CD4-positive, alpha-beta memory T cell (primary cell): Measurements from ENCODE around the gene AKAP12. TPM values are rescaled to one million over a fixed set of nuclear protein-coding genes. Genes with fewer than 3 reads are reported as not detected.

Source experiments
- CTCF ChIA-PET: fragments of 350-600 bp; sonication (Branson Sonifier 250); formaldehyde crosslinking; loops from one replicate; lab custom pipeline; 2021; ENCODE audit warnings: inconsistent platforms; ENCODE audit not compliant: partially characterized antibody; lab: Charles Lee
- POLR2A ChIA-PET: fragments of 350-600 bp; sonication (Branson Sonifier 250); formaldehyde crosslinking; loops from one replicate; lab custom pipeline; 2021; ENCODE audit not compliant: partially characterized antibody; lab: Charles Lee
- DNase-seq, 5 donors: peaks; one replicate each; pipeline versions ENCODE4 v3.0.0 to v3.0.0-alpha.2; 2020 to 2022; ENCODE audit warnings: mixed read lengths in 1 of 5
- H3K27ac ChIP-seq: one replicate; pipeline ENCODE4 v1.7.0; 2013; ENCODE audit warnings: low read depth, low read length
- H3K27me3 ChIP-seq: 2 replicates; pipeline ENCODE4 v1.7.0; 2013; ENCODE audit warnings: mild to moderate bottlenecking, low read length, moderate library complexity; ENCODE audit not compliant: insufficient read depth
- H3K36me3 ChIP-seq: 2 replicates; pipeline ENCODE4 v1.7.0; 2013; ENCODE audit warnings: mild to moderate bottlenecking, low read length, moderate library complexity; ENCODE audit not compliant: insufficient read depth
- H3K4me1 ChIP-seq: 2 replicates; pipeline ENCODE4 v1.7.0; 2013; ENCODE audit warnings: mild to moderate bottlenecking, low read length, moderate library complexity; ENCODE audit not compliant: insufficient read depth
- H3K4me3 ChIP-seq, 2 donors: one replicate each; pipeline ENCODE4 v1.7.0; 2013; ENCODE audit warnings: low read length in 2 of 2, mild to moderate bottlenecking in 1 of 2
- H3K9me3 ChIP-seq, 2 donors: one replicate each; pipeline ENCODE4 v1.7.0; 2013; ENCODE audit warnings: low read length in 2 of 2, control low read depth in 1 of 2; ENCODE audit not compliant: control insufficient read depth in 1 of 2
- H3K27ac Mint-ChIP-seq, 7 donors: one replicate each; pipeline ENCODE4 v1.8.0; 2020 to 2021; ENCODE audit warnings: mixed read lengths in 7 of 7, mild to moderate bottlenecking in 6 of 7, inconsistent platforms in 3 of 7, moderate library complexity in 3 of 7
- H3K27me3 Mint-ChIP-seq, 2 donors: one replicate each; pipeline ENCODE4 v1.8.0; 2020 to 2021; ENCODE audit warnings: mixed read lengths in 2 of 2
- H3K36me3 Mint-ChIP-seq, 2 donors: one replicate each; pipeline ENCODE4 v1.8.0; 2020 to 2021; ENCODE audit warnings: mixed read lengths in 2 of 2, inconsistent platforms in 1 of 2, mild to moderate bottlenecking in 1 of 2
- H3K4me1 Mint-ChIP-seq, 4 donors: one replicate each; pipeline ENCODE4 v1.8.0; 2020 to 2021; ENCODE audit warnings: mixed read lengths in 4 of 4, mild to moderate bottlenecking in 1 of 4
- H3K4me3 Mint-ChIP-seq, 8 donors: one replicate each; pipeline ENCODE4 v1.8.0; 2020 to 2021; ENCODE audit warnings: mixed read lengths in 8 of 8, mild to moderate bottlenecking in 7 of 8, moderate library complexity in 6 of 8, inconsistent platforms in 3 of 8
- H3K9me3 Mint-ChIP-seq, 8 donors: one replicate each; pipeline ENCODE4 v1.8.0; 2020 to 2021; ENCODE audit warnings: mixed read lengths in 8 of 8, mild to moderate bottlenecking in 5 of 8, inconsistent platforms in 3 of 8, moderate library complexity in 1 of 8
- intact Hi-C: fragments of 100-400 bp; cut with micrococcal nuclease; formaldehyde crosslinking; loops from one replicate; pipeline ENCODE4 v1.15.1; 2023
- polyA plus RNA-seq, 2 donors: library from polyadenylated mRNA; unstranded; fragments of 300-500 nt; fragmentation: Illumina TruSeq; gene quantifications; one replicate each; pipeline ENCODE4 v1.2.3, GENCODE V29; 2021
- total RNA-seq, 2 experiments: library from RNA; stranded (reverse); gene quantifications; one replicate each; pipeline ENCODE4 v1.2.3, GENCODE V29; 2021

The AKAP12 gene
- total and polyA plus RNA-seq, 4 experiments from 2014 or later = 0.96 to 1.1 TPM; not detected in 2

- ChIA-PET CTCF (interaction anchor here (1.0 to 20.7 kb wide), 12 partner anchors 8 to 908 kb away, joined by 3 to 860 read pairs (median 8); partner anchors contain the start of gene RMND1), POLR2A (interaction anchor here (1.1 to 3.2 kb wide), 4 partner anchors 9 to 434 kb away, joined by 4 to 17 read pairs (median 6); partner anchors contain the start of gene ZBTB2)
- DNase-seq = no peak
- H3K4me3 Mint-ChIP-seq = peak overlapping the region; percentile 70 to 87 (median 78)
- H3K27ac Mint-ChIP-seq = no peak overlapping the region
- intact Hi-C loops = loop anchor here (10.0 kb wide), 1 partner anchor 911 kb away; no protein-coding TSS in a partner anchor
- peak overlapping the region in 1 of 2 donors; percentile 32 for H3K4me3 ChIP-seq
- peaks cover 11 to 25% (median 21%) of the 10 kb centered on the region in 4 donors for H3K4me1 Mint-ChIP-seq
- peaks cover 21 to 53% of the 10 kb centered on the region in 2 donors for H3K27me3 Mint-ChIP-seq
- H3K9me3 Mint-ChIP-seq = no peaks in the 10 kb centered on the region
- H3K36me3 ChIP-seq = no peaks in the 10 kb centered on the region
- H3K36me3 Mint-ChIP-seq = no peaks in the 10 kb centered on the region
- no peaks in the 10 kb centered on the region for H3K9me3 ChIP-seq
- H3K4me1 ChIP-seq = peaks cover 16% of the 10 kb centered on the region
- H3K27me3 ChIP-seq = peaks cover 7% of the 10 kb centered on the region
- H3K27ac ChIP-seq = no peak overlapping the region
Measured at GRCh38 chr6:151326116-151326825, 86.5 kb downstream of the AKAP12 start.

- H3K27ac Mint-ChIP-seq = no peak overlapping the region
- Histone ChIP-seq H3K9me3 (no peaks in the 10 kb centered on the region), H3K4me1 (peaks cover 16% of the 10 kb centered on the region), H3K4me3 (no peak overlapping the region), H3K36me3 (no peaks in the 10 kb centered on the region), H3K27me3 (peaks cover 7% of the 10 kb centered on the region), H3K27ac (no peak overlapping the region)
- H3K27me3 Mint-ChIP-seq = peaks cover 21 to 49% of the 10 kb centered on the region in 2 donors
- DNase-seq = no peak
- peaks cover 11 to 25% (median 21%) of the 10 kb centered on the region in 4 donors for H3K4me1 Mint-ChIP-seq
- H3K9me3 Mint-ChIP-seq = no peaks in the 10 kb centered on the region
- H3K4me3 Mint-ChIP-seq = no peak overlapping the region
- H3K36me3 Mint-ChIP-seq = no peaks in the 10 kb centered on the region
- CTCF ChIA-PET = interaction anchor here (1.4 to 20.7 kb wide), 5 partner anchors 9 to 434 kb away, joined by 3 to 860 read pairs (median 16); no protein-coding TSS in a partner anchor
- POLR2A ChIA-PET = interaction anchor here (1.3 kb wide), 1 partner anchor 435 kb away, joined by 5 read pairs; no protein-coding TSS in a partner anchor
- intact Hi-C loops = loop anchor here (10.0 kb wide), 1 partner anchor 912 kb away; no protein-coding TSS in a partner anchor
Measured at GRCh38 chr6:151327101-151327500, 87.3 kb downstream of the AKAP12 start.

GRCh38 chr6:151330130-151330696 is 90.4 kb downstream of the AKAP12 start:
- ChIA-PET CTCF (interaction anchor here (0.8 to 20.7 kb wide), 4 partner anchors 12 to 437 kb away, joined by 3 to 860 read pairs (median 6); no protein-coding TSS in a partner anchor), POLR2A (no interaction called here)
- H3K36me3 ChIP-seq = no peaks in the 10 kb centered on the region
- DNase-seq = no peak
- no peak overlapping the region for H3K27ac ChIP-seq
- H3K9me3 ChIP-seq = no peaks in the 10 kb centered on the region
- H3K9me3 Mint-ChIP-seq = no peaks in the 10 kb centered on the region
- H3K27me3 Mint-ChIP-seq = peaks cover 13 to 33% of the 10 kb centered on the region in 2 donors
- no peak overlapping the region for H3K4me3 ChIP-seq
- no peak overlapping the region for H3K27ac Mint-ChIP-seq
- peaks cover 7 to 12% (median 11%) of the 10 kb centered on the region in 4 donors for H3K4me1 Mint-ChIP-seq
- no peaks in the 10 kb centered on the region for H3K36me3 Mint-ChIP-seq
- peaks cover 10% of the 10 kb centered on the region for H3K4me1 ChIP-seq
- peaks cover 7% of the 10 kb centered on the region for H3K27me3 ChIP-seq
- intact Hi-C loops = no loop called here
- no peak overlapping the region for H3K4me3 Mint-ChIP-seq

DNA sequence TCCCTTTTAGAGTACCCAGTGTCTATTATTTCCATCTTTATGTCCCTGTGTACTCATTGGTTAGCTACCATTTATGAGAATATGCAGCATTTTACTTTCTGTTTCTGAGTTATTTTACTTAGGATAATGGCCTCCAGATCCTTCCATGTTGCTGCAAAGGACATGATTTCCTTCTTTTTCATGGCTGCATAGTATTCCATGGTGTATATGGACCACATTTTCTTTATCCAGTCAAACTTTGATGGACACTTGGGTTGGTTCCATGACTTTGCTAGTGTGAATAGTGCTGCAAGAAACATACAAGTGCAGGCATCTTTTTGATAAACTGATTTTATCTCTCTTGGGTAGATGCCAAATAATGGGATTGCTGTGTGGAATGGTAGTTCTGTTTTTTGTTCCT is 96.2 kb downstream of the AKAP12 start:
- intact Hi-C loops = loop anchor here (1.0 to 5.0 kb wide), 3 partner anchors 56 to 444 kb away; partner anchors contain the start of gene ZBTB2

GRCh38 chr6:151338651-151339200 is 99.0 kb downstream of the AKAP12 start:
- H3K4me3 Mint-ChIP-seq = no peak overlapping the region

More for the DNA sequence above, 96.2 kb downstream of the AKAP12 start:
- Mint-ChIP-seq H3K27ac (no peak overlapping the region), H3K4me1 (peaks cover 0 to 4% (median 3%) of the 10 kb centered on the region in 4 donors), H3K36me3 (no peaks in the 10 kb centered on the region), H3K9me3 (no peaks in the 10 kb centered on the region), H3K27me3 (peaks cover 3 to 4% of the 10 kb centered on the region in 2 donors), H3K4me3 (no peak overlapping the region)
- ChIA-PET CTCF (interaction anchor here (0.7 to 20.7 kb wide), 12 partner anchors 8 to 442 kb away, joined by 3 to 860 read pairs (median 4); partner anchors contain the start of gene RMND1), POLR2A (no interaction called here)
- Histone ChIP-seq H3K9me3 (no peaks in the 10 kb centered on the region), H3K4me3 (no peak overlapping the region), H3K4me1 (no peaks in the 10 kb centered on the region), H3K27ac (no peak overlapping the region), H3K36me3 (no peaks in the 10 kb centered on the region), H3K27me3 (no peaks in the 10 kb centered on the region)
- no peak for DNase-seq

GRCh38 chr6:151339369-151339768 is 99.6 kb downstream of the AKAP12 start:
- Mint-ChIP-seq H3K9me3 (no peaks in the 10 kb centered on the region), H3K27me3 (peaks cover 3 to 4% of the 10 kb centered on the region in 2 donors), H3K4me1 (peaks cover 0 to 4% (median 3%) of the 10 kb centered on the region in 4 donors), H3K4me3 (no peak overlapping the region), H3K27ac (no peak overlapping the region), H3K36me3 (no peaks in the 10 kb centered on the region)
- intact Hi-C loops = loop anchor here (5.0 kb wide), 2 partner anchors 53 to 138 kb away; partner anchors contain the start of gene ZBTB2
- ChIA-PET CTCF (interaction anchor here (1.8 to 20.7 kb wide), 2 partner anchors 15 to 446 kb away, joined by 5 to 860 read pairs; no protein-coding TSS in a partner anchor), POLR2A (no interaction called here)
- no peaks in the 10 kb centered on the region for H3K27me3 ChIP-seq
- no peaks in the 10 kb centered on the region for H3K9me3 ChIP-seq
- H3K4me1 ChIP-seq = no peaks in the 10 kb centered on the region
- H3K36me3 ChIP-seq = no peaks in the 10 kb centered on the region
- no peak overlapping the region for H3K4me3 ChIP-seq
- DNase-seq = no peak
- H3K27ac ChIP-seq = no peak overlapping the region

More at GRCh38 chr6:151338651-151339200, 99.0 kb downstream of the AKAP12 start:
- H3K4me1 ChIP-seq = no peaks in the 10 kb centered on the region
- Mint-ChIP-seq H3K27me3 (peaks cover 3 to 4% of the 10 kb centered on the region in 2 donors), H3K9me3 (no peaks in the 10 kb centered on the region), H3K36me3 (no peaks in the 10 kb centered on the region), H3K4me1 (peaks cover 0 to 4% (median 3%) of the 10 kb centered on the region in 4 donors), H3K27ac (no peak overlapping the region)
- H3K9me3 ChIP-seq = no peaks in the 10 kb centered on the region
- no peak overlapping the region for H3K27ac ChIP-seq
- no peaks in the 10 kb centered on the region for H3K36me3 ChIP-seq
- ChIA-PET POLR2A (no interaction called here), CTCF (interaction anchor here (1.3 to 20.7 kb wide), 4 partner anchors 14 to 445 kb away, joined by 4 to 860 read pairs (median 10); a partner anchor contains a TSS)
- H3K4me3 ChIP-seq = no peak overlapping the region
- no peaks in the 10 kb centered on the region for H3K27me3 ChIP-seq
- no peak for DNase-seq
- intact Hi-C loops = loop anchor here (5.0 kb wide), 2 partner anchors 54 to 139 kb away; partner anchors contain the start of gene ZBTB2
